Heart right ventricle (tissue), 16 donors: ENCODE data around the gene SMAD3. TPM values are rescaled to one million over a fixed set of nuclear protein-coding genes. Genes with fewer than 3 reads are reported as not detected.
A peak's percentile ranks its signal among the peaks of the same experiment; 100 is the strongest.

ENCODE experiments used
- ATAC-seq, 8 donors: fragments of 200-7000 bp; cut with Tn5 transposase; one replicate each; pipeline ENCODE4 v1.9.1; 2020; ENCODE audit warnings: mild to moderate bottlenecking in 8 of 8, moderate library complexity in 8 of 8, moderate number of reproducible peaks in 1 of 8
- DNase-seq, 2 donors: peaks; one replicate each; pipeline ENCODE4 v3.0.0-alpha.2; 2020
- H3K27ac ChIP-seq, 10 donors: fragments of 200-600 bp; sonication (generic) in 2 of 10; one replicate each; pipeline versions ENCODE4 v1.5.0 to v1.8.0; 2020 to 2022; ENCODE audit warnings: mild to moderate bottlenecking in 3 of 10
- H3K27me3 ChIP-seq, 7 donors: fragments of 200-600 bp; one replicate each; pipeline ENCODE4 v1.8.0; 2021 to 2022; ENCODE audit warnings: mild to moderate bottlenecking in 2 of 7
- H3K36me3 ChIP-seq, 9 donors: fragments of 200-600 bp; sonication (generic) in 1 of 9; one replicate each; pipeline versions ENCODE4 v1.5.0 to v1.8.0; 2020 to 2022; ENCODE audit warnings: mild to moderate bottlenecking in 2 of 9
- H3K4me1 ChIP-seq, 9 donors: fragments of 200-600 bp; sonication (generic) in 1 of 9; one replicate each; pipeline versions ENCODE4 v1.5.0 to v1.8.0; 2020 to 2022; ENCODE audit warnings: mild to moderate bottlenecking in 4 of 9
- H3K4me3 ChIP-seq, 10 donors: fragments of 200-600 bp; sonication (generic) in 2 of 10; one replicate each; pipeline versions ENCODE4 v1.5.0 to v1.8.0; 2020 to 2022; ENCODE audit warnings: mild to moderate bottlenecking in 7 of 10, moderate library complexity in 2 of 10
- H3K9me3 ChIP-seq, 11 donors: fragments of 200-600 bp in 10 of 11; sonication (generic) in 2 of 11; one replicate each; pipeline versions ENCODE4 v1.5.0 to v1.8.0; 2013 to 2022; ENCODE audit warnings: mild to moderate bottlenecking in 2 of 11, control low read depth in 1 of 11, moderate library complexity in 1 of 11
- WGBS, 2 donors: extraction: QIAGEN DNeasy Blood & Tissue Kit; methylation state at CpG; one replicate each; pipeline ENCODE4 v1.1.7; 2013; ENCODE audit warnings: inconsistent platforms in 1 of 2; 5-methylcytosine and 5-hydroxymethylcytosine counted together
- intact Hi-C, 10 donors: fragments of 100-400 bp; cut with DNase I; formaldehyde crosslinking; loops; one replicate each; pipeline versions ENCODE4 v1.11.1 to v1.14.2; 2022
- polyA plus RNA-seq, 2 donors: library from polyadenylated mRNA; stranded (reverse); fragments of 200-250 nt; gene quantifications; one replicate each; pipeline ENCODE4 v1.2.3, GENCODE V29; 2013
- total RNA-seq, 10 donors: library from RNA; stranded (reverse); fragmentation: NEBNext Ultra II Directional in 3 of 10; extraction: Animal tissue kit (Norgen Biotek cat#: 25700) in 3 of 10; gene quantifications; one replicate each; pipeline versions ENCODE4 v1.2.1 to v1.2.4, GENCODE V29; 2021 to 2023
- TF ChIP-seq, protein P1 (sequence below), 9 donors: fragments of 200-600 bp; sonication (generic) in 2 of 9; IDR thresholded peaks; one replicate each; pipeline versions ENCODE4 v1.5.0 to v1.8.0; 2021 to 2022; ENCODE audit warnings: antibody characterized with exemption in 9 of 9, mild to moderate bottlenecking in 5 of 9, moderate library complexity in 1 of 9
- donor health status: Arrhythmogenic right ventricular cardiomyopathy.
- donor health status: ischemic (EF 13 %, LVEDD 7.1; RV severe dilation, severe dysfunction).
- donor health status: healthy with polysubstance abuse.
- donor health status: DM: no; HTN: yes; CAD: no.
- donor health status: DM: no; HTN: no; CAD: no.
- donor health status: ischemic (EF 25% LVEDD 6.9; RV normal size, moderate dysfunction).
- donor health status: ischemic (EF 25% LVEDD 5.7; RV mildly dilated, moderate dysfunction).
- donor health status: healthy.
- donor health status: DM: yes; HTN: yes; CAD: no.
- donor health status: Ischemic cardiomyopathy.
- donor health status: ischemic (EF 35%, LVEDD 5.7; RV mildly dilated, moderate dysfunction).
- donor health status: nonischemic (EF 11% LVEDD 7.7; RV severe dilation, severe dysfunction).
- donor health status: DM: yes; HTN: yes; CAD: no.
- donor health status: PGD.
- donor health status: ischemic (EF 29% LVEDD 5.4; RV normal size, mild dysfunction).
- donor health status: nonischemic (EF 23%, LVEDD 6.1; RV moderate dilation, normal function).

Gene SMAD3
- total and polyA plus RNA-seq, 12 donors = 6.2 to 44.8 (median 15.5) TPM

- peaks cover 8 to 74% (median 44%) of the 10 kb centered on the region in 9 donors for H3K4me1 ChIP-seq
- TF ChIP-seq, protein P1, sequence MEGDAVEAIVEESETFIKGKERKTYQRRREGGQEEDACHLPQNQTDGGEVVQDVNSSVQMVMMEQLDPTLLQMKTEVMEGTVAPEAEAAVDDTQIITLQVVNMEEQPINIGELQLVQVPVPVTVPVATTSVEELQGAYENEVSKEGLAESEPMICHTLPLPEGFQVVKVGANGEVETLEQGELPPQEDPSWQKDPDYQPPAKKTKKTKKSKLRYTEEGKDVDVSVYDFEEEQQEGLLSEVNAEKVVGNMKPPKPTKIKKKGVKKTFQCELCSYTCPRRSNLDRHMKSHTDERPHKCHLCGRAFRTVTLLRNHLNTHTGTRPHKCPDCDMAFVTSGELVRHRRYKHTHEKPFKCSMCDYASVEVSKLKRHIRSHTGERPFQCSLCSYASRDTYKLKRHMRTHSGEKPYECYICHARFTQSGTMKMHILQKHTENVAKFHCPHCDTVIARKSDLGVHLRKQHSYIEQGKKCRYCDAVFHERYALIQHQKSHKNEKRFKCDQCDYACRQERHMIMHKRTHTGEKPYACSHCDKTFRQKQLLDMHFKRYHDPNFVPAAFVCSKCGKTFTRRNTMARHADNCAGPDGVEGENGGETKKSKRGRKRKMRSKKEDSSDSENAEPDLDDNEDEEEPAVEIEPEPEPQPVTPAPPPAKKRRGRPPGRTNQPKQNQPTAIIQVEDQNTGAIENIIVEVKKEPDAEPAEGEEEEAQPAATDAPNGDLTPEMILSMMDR (IDR thresholded peaks at IDR 0.05) = no peak
- 96 to 97% methylated on average over 2 of the region's 2 CpGs for WGBS, 2 donors
- peaks cover 0 to 47% (median 0%) of the 10 kb centered on the region in 9 donors for H3K36me3 ChIP-seq
- no peaks in the 10 kb centered on the region for H3K9me3 ChIP-seq
- peak overlapping the region in 3 of 10 donors; percentile 21 to 47 (median 21) for H3K27ac ChIP-seq
- intact Hi-C loops = no loop called here
- no peak for ATAC-seq
- H3K27me3 ChIP-seq = no peaks in the 10 kb centered on the region
- no peak overlapping the region for H3K4me3 ChIP-seq
- no peak for DNase-seq
These were observed 131.9 kb downstream of the SMAD3 start for GRCh38 chr15:67197364-67197695.

- DNase-seq (no peak), ATAC-seq (no peak)
- Histone ChIP-seq H3K9me3 (no peaks in the 10 kb centered on the region), H3K36me3 (peaks cover 0 to 47% (median 0%) of the 10 kb centered on the region in 9 donors), H3K4me1 (peaks cover 13 to 79% (median 44%) of the 10 kb centered on the region in 9 donors), H3K4me3 (no peak overlapping the region), H3K27me3 (no peaks in the 10 kb centered on the region), H3K27ac (no peak overlapping the region)
- intact Hi-C loops = no loop called here
- TF ChIP-seq, protein P1 (IDR thresholded peaks at IDR 0.05) = no peak
- WGBS, 2 donors = 97 to 98% methylated on average over 7 of the region's 7 CpGs
These were observed 132.9 kb downstream of the SMAD3 start for GRCh38 chr15:67198157-67198754.

GRCh38 chr15:67199391-67199790 is 134.0 kb downstream of the SMAD3 start:
- ATAC-seq (no peak), DNase-seq (no peak)
- intact Hi-C loops = no loop called here
- 94 to 98% methylated on average over 4 of the region's 4 CpGs for WGBS, 2 donors
- Histone ChIP-seq H3K4me3 (no peak overlapping the region), H3K4me1 (peaks cover 12 to 70% (median 35%) of the 10 kb centered on the region in 9 donors), H3K27ac (no peak overlapping the region), H3K36me3 (peaks cover 0 to 50% (median 0%) of the 10 kb centered on the region in 9 donors), H3K27me3 (no peaks in the 10 kb centered on the region), H3K9me3 (no peaks in the 10 kb centered on the region)
- TF ChIP-seq, protein P1 (IDR thresholded peaks at IDR 0.05) = no peak

DNA sequence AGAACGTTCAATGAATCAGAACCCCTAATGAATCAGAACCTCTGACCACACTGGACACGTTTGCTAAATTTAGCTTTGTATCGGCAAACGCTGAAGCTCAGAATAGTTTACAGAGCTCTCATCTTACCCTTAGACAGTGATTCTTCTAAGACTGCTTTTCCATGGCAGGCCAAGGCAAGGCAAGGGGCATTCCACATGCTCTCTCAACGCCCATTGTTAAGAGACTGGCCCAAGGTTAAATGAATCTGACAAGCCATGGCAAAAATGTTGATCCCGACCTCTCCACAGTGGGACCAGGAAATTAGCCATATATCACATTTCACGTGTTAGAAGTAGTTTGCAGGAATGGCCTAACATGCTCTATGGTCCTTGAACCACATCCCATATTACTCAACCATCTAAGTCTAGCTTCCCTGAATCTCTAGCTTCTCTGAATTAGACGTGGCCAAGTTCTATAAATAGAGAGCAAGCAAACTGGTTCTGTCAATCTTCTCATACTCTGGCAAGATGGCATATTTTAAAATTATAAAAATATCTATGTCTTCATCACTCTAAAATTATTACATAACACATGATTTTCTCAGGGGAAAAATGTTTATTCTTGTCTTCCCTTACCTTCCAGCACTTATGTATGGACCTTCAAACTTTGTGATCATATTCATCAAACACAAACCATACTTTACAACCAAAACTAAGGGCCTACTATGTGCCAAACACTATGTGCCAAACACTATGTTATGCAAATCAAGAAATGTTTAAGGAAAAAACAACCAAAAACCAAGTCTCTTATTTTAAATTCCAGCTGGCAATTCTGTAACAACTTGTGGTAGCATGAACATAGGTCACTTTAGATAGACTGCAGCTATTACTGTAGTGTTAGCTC is 134.7 kb downstream of the SMAD3 start:
- TF ChIP-seq, protein P1 (IDR thresholded peaks at IDR 0.05) = no peak
- DNase-seq (no peak), ATAC-seq (peak in 5 of 8 donors; percentile 29 to 70 (median 34))
- Histone ChIP-seq H3K4me1 (peaks cover 5 to 63% (median 27%) of the 10 kb centered on the region in 9 donors), H3K27ac (peak overlapping the region in 3 of 10 donors; percentile 8 to 24 (median 22)), H3K9me3 (no peaks in the 10 kb centered on the region), H3K4me3 (no peak overlapping the region), H3K36me3 (peaks cover 0 to 49% (median 0%) of the 10 kb centered on the region in 9 donors), H3K27me3 (no peaks in the 10 kb centered on the region)
- WGBS, 2 donors = 67 to 69% methylated on average over 8 of the region's 8 CpGs
- intact Hi-C loops = no loop called here
